ENCODE data around the gene MGRN1.

GRCh38 chr16:4706871-4707270 lies 82.2 kb downstream of the MGRN1 start:
- no peak for TF ChIP-seq CTCF (IDR thresholded peaks at IDR 0.05)
- TF ChIP-seq POLR2A (IDR thresholded peaks at IDR 0.05) = no peak

Measured in ovary (tissue), 3 donors.